ENCODE measurements around the gene RECK.

Gene RECK

DNA sequence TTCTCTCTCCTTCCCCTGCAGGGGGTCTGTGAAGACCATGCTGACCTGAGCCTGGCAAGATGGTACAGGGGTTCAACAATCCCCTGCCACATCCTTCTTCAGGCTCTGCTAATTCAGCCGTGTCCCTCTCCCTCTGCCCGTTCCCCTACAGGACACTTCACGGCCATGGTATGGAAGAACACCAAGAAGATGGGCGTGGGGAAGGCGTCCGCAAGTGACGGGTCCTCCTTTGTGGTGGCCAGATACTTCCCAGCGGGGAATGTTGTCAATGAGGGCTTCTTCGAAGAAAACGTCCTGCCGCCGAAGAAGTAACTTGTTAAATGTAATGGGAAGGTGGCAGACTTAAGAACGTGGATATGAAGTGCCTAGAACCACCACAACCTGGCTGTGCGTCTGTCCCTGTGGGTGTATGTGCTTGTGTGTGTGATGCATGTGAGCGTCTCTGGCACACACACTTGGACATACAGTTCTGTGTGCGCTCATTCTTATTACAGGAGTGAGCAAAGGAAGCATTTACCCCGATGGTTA, 125.6 kb downstream of the RECK start:
- DNase-seq: no peak

DNA sequence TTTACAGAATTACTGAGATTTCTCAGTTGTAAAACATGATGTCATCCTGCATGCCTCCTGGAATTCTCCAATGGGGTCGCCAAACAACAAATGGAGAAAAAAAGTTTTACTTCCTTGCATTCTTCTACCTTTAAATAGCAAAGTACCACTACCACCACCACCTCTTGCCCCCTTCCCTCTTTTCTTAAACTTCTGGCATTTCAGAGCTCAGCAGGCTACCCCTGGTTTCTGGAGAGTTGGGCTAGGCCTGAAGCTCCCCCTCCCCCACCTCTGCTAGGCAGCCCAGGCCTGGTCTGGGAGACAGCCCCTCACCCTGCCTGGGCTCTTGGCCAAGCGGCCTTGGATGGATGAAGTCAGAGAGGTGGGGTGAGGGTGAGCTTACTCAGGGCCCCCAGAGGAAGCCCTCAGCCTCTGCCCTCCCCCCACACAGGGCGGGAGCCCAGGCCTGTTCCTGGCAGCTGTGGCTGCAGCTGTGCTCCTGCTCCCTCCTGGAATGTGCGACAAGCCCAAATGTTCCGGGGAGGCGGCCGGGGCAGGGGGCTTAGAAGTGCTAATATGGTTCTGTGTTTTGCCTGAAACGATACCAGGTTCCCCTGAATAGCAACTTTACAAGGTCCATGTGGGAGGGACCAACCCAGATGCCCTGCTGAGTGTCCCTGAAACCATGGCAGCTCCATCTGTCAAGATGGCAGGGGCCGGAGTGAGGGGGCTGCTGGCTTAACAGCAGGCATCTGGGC, 126.5 kb downstream of the RECK start:
- DNase-seq: peak; percentile 97

DNA sequence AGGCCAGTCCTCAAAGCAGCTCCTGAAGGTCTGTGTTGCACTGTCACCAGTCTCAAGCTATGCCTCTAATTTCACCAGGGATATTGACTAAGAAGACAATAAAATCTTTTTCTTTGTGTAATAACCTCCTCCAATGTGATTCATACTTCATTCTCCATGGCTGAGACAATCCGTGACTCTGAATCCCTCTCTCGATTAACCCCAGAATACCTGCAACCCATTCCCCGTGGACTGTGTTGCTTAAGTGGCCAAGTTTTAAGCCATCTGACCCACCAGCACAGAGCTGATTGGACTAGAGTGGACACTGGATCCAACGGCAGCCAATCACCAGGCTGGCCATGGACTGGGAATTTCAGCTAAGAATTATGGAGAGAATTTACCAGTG, 127.1 kb downstream of the RECK start:
- DNase-seq: peak; percentile 79

DNA sequence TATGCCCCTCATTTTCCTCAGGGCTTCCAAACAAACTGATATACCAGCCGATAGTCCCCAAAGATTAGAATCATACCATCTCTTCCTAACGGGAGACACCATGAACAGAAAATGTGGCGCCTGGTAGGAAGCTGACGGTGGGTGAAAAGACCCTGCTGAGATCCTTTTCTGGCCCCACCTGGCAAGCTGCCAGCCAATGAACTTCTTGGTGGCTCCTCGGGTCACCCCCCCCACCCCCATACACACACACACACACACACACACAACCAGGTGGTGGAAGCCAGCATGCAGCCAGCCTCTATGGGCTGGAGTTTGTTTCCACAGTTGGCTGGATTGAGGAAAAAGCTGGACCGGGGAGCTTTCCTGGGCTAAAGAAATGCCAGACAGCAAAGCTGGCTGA, 127.7 kb downstream of the RECK start:
- DNase-seq: no peak

DNA sequence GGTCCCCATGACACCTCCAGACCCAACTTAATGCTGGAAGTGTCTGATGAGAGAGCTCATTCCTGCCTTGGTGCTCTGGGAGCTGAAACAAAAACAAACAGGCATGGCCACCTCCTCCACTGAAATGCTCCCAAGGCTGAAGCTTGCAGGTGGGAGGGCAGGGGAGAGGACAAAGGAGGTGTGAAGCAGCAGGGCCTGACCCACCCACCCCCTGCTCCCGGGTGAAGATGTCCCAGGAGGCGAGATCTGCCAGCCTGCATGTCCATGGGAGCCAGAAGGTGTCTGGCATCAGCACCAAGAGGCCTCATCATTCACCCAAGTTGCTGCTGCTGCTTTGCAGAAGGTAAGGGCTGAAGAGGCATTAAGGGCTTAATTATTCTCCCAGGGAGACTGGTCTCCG, 128.3 kb downstream of the RECK start:
- DNase-seq: no peak

DNA sequence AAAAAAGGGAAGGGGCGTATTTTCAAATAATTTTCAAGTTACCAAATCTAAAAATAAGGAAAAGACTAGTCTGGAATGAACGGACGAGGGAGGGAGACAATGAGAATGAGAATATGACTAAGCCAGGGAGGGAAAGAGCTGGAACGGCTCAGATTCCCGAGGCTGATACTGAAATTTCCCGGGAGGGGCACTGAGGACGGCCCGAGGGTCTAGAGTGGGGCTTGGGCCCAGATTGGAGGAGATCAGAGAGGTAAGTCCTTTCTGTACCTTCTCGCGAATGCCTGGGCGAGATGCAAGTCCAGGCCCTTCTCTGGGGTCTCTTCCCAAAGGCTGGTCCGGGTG, 129.1 kb downstream of the RECK start:
- DNase-seq: peak; percentile 58

DNA sequence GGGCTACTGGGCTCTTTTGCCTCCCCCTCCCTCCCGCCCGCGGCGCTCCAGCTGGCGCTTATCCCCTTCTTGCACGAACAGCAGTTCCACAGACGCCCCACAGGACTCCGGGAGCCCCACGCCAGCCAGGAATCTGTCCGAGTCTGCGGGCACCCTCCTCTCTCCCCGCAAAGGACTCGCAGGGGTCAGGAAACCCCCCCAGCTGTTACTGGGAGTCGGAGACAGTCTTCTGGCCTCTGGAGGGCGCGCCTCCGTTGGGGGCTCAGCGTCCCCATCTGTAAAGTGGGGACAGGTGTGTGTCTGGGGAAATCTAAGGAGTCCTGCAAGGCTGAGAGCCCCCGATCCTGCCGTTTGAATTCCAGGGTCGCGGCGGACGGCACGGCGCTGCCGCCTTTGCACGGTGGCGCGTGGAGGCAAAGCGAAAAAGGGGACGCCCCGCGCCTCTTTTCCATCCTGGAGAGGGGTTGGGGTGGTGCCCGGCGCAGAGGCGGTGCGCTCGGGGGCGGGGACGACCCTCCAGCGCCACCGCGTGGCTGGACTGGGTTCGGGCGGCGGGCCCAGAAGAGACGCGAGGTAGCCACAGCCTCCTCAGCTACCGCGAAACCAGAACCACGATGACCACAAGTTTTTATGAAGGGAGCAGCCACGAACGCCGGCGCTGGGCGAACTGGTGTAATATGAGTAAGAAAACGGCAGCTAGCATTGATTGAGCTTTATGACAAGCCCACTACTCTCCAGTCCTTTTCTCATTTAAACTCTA, 129.6 kb downstream of the RECK start:
- DNase-seq: peak; percentile 87

DNA sequence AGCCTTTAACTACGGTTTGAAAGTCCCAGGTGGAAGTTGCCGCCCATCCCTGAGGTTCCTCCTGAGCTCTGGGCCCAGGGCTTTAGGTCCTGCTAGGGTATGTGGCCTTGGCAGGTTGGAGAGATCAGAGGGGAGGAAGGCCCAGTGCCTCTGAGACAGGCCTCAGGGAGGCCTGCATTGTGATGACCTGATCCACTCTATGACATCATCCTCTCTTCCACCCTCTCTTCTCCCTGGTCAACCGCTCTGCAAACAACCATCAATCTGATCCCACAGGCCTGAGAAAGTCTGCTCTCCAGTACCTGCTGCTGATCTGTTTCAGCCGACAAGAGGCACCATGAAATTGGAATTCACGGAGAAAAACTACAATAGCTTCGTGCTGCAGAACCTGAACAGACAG, 132.5 kb downstream of the RECK start, which contains the start of gene CCIN:
Gene CCIN (plus strand): TSS at position 223 of the 400 bp plus-strand sequence. CDS start 115 bp downstream, at position 338.
- DNase-seq: no peak

DNA sequence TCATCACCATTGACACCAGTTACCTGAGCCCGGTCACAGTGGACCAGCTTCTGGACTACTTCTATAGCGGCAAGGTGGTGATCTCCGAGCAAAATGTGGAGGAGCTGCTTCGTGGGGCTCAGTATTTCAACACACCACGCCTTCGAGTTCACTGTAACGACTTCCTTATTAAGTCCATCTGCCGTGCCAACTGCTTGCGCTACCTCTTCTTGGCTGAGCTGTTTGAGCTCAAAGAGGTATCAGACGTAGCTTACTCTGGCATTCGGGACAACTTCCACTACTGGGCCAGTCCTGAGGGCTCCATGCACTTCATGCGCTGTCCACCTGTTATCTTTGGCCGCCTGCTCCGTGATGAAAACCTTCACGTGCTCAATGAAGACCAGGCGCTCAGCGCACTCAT, 133.0 kb downstream of the RECK start:
- no peak for DNase-seq

DNA sequence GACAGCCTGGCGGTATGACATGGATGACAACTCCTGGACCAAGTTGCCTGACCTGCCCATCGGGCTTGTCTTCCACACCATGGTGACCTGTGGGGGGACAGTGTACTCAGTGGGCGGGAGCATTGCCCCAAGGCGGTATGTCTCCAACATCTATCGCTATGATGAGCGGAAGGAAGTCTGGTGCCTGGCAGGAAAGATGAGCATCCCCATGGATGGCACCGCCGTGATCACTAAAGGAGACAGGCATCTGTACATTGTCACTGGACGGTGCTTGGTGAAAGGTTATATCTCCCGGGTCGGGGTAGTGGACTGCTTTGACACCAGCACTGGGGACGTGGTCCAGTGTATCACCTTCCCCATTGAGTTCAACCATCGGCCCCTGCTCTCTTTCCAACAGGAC, 133.8 kb downstream of the RECK start:
- DNase-seq: no peak

DNA sequence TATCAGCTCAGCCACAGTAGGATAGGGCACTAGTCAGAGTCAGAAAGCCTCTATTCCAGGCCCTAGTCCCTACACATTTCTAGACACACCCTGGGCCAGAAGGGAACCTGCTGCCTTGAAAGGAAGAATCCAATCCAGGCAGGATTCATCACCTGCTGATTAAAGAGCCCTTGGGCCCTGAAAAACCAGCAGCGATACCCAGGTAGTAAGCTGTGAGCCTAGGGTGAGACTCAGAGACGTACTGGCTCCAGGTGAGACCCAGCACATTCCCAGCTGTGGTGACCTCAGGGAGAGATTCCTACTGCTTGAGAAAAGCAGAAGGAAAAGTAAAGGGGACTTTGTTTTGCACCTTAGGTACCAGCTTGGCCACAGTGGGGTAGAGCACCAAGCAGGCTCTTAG, 137.1 kb downstream of the RECK start:
- DNase-seq: no peak

Measured in fibroblast of skin of right quadriceps (primary cell).